Right lobe of liver (tissue), 6 donors: ENCODE results near the gene FAM25G. TPM values are rescaled to one million over a fixed set of nuclear protein-coding genes. Genes with fewer than 3 reads are reported as not detected.
A peak's percentile ranks its signal among the peaks of the same experiment; 100 is the strongest.

Experiments
- ATAC-seq, 4 donors: fragments of 200-7000 bp; cut with Tn5 transposase; one replicate each; pipeline ENCODE4 v1.9.1; 2020; ENCODE audit warnings: mild to moderate bottlenecking in 4 of 4, moderate library complexity in 4 of 4
- DNase-seq, 3 donors: peaks; one replicate each; pipeline ENCODE4 v3.0.0-alpha.2; 2020
- H3K27ac ChIP-seq, 3 donors: fragments of 200-600 bp; one replicate each; pipeline ENCODE4 v1.8.0; 2022
- H3K27me3 ChIP-seq, 2 donors: fragments of 200-600 bp; one replicate each; pipeline ENCODE4 v1.8.0; 2022
- H3K36me3 ChIP-seq, 4 donors: fragments of 200-600 bp; sonication (generic) in 1 of 4; one replicate each; pipeline versions ENCODE4 v1.5.1 to v1.8.0; 2017 to 2022; ENCODE audit warnings: control low read depth in 1 of 4
- H3K4me1 ChIP-seq, 4 donors: fragments of 200-600 bp; sonication (generic) in 1 of 4; one replicate each; pipeline versions ENCODE4 v1.5.1 to v1.8.0; 2017 to 2022; ENCODE audit warnings: control low read depth in 1 of 4
- H3K4me3 ChIP-seq, 3 donors: fragments of 200-600 bp; one replicate each; pipeline ENCODE4 v1.8.0; 2022
- H3K9me3 ChIP-seq, 4 donors: fragments of 200-600 bp; sonication (generic) in 1 of 4; one replicate each; pipeline versions ENCODE4 v1.5.1 to v1.8.0; 2017 to 2022; ENCODE audit warnings: control low read depth in 1 of 4
- POLR2A ChIP-seq: fragments of 450-650 bp; IDR thresholded peaks from one replicate; pipeline ENCODE4 v1.6.1; 2017; ENCODE audit warnings: antibody characterized with exemption, mild to moderate bottlenecking
- WGBS: methylation state at CpG from one replicate; pipeline ENCODE4 v1.1.6; 2018; ENCODE audit warnings: low coverage, low lambda C conversion rate; ENCODE audit not compliant: insufficient coverage; ENCODE audit errors: missing lambda C conversion rate; 5-methylcytosine and 5-hydroxymethylcytosine counted together
- intact Hi-C, 2 donors: fragments of 100-400 bp; cut with DNase I; formaldehyde crosslinking; loops; one replicate each; pipeline versions ENCODE4 v1.11.2 to v1.14.1; 2022
- total RNA-seq, 6 experiments: library from RNA; depleted of rRNA in 2 of 6; stranded (reverse); fragments of >200 nt in 2 of 6; fragmentation: NEBNext Ultra II Directional in 3 of 6; extraction: Animal tissue kit (Norgen Biotek cat#: 25700) in 3 of 6; gene quantifications; one replicate each; pipeline versions ENCODE4 v1.1.0 to v1.2.4, GENCODE V29; 2016 to 2023
- TF ChIP-seq, protein P1 (sequence below), 4 donors: fragments of 200-600 bp in 3 of 4; fragments of 450-650 bp in 1 of 4; IDR thresholded peaks; one replicate each; pipeline versions ENCODE4 v1.5.1 to v1.8.0; 2016 to 2022; ENCODE audit warnings: antibody characterized with exemption in 4 of 4, mild to moderate bottlenecking in 2 of 4
- donor health status: DM: no; HTN: yes; CAD: no.
- donor health status: DM: no; HTN: no; CAD: no.
- donor health status: DM: no; HTN: no; CAD: no.
- donor health status: DM: no; HTN: yes; CAD: no.
- donor health status: DM: no; HTN: yes; CAD: no.

The FAM25G gene
- total RNA-seq, 6 experiments from 2014 or later, result not detected

DNA sequence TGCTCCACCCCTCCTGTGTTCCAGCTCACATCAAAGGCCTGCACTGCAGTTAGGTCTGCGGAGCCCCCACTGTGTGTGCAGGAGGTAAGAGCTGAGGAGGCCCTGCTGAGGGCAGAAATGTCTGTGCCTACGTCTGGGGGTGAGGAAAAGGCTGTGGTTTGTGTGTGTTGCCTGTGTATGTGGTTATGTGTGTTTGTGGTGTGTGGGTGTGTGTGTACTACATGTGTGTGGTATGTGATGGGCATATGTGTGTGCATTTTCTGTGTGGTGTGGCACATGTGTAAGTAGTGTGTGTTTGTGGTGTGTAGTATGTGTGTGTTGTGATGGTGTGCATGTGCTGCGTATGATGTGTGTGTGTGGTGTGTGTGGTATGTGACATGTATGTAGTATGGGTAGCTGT lies 43.8 kb downstream of the FAM25G start:
- intact Hi-C loops, result no loop called here
- H3K4me1 ChIP-seq, result no peaks in the 10 kb centered on the region
- no peak overlapping the region for H3K27ac ChIP-seq
- no peak for ATAC-seq
- no peaks in the 10 kb centered on the region for H3K9me3 ChIP-seq
- H3K27me3 ChIP-seq, result no peaks in the 10 kb centered on the region
- H3K36me3 ChIP-seq, result no peaks in the 10 kb centered on the region
- no peak overlapping the region for H3K4me3 ChIP-seq
- TF ChIP-seq, protein P1, sequence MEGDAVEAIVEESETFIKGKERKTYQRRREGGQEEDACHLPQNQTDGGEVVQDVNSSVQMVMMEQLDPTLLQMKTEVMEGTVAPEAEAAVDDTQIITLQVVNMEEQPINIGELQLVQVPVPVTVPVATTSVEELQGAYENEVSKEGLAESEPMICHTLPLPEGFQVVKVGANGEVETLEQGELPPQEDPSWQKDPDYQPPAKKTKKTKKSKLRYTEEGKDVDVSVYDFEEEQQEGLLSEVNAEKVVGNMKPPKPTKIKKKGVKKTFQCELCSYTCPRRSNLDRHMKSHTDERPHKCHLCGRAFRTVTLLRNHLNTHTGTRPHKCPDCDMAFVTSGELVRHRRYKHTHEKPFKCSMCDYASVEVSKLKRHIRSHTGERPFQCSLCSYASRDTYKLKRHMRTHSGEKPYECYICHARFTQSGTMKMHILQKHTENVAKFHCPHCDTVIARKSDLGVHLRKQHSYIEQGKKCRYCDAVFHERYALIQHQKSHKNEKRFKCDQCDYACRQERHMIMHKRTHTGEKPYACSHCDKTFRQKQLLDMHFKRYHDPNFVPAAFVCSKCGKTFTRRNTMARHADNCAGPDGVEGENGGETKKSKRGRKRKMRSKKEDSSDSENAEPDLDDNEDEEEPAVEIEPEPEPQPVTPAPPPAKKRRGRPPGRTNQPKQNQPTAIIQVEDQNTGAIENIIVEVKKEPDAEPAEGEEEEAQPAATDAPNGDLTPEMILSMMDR (IDR thresholded peaks at IDR 0.05), result no peak
- TF ChIP-seq POLR2A, result no peak
- DNase-seq, result no peak
- 50% methylated on average over 1 of the region's 3 CpGs for WGBS

DNA sequence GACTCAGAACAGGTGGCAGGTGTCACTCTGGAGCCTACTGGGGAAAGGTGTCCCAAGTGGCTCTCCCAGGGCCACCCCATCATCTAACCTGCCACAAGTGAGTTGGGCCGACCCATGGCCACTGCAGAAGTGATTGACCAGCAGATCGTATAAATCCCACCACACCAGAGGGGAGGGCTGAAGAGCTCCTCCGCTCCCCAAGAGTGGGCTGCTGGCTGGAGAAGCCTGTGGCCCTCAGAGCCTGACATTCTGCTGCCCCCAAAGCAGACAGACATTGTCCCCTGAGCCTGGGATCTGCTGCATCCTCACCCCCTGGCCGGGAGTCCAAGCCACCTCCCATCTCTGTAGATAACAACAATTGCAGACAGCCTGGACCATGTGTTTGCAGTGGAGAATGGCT lies 44.3 kb downstream of the FAM25G start:
- no CpG with 5 or more reads among the region's 4 CpGs for WGBS

DNA sequence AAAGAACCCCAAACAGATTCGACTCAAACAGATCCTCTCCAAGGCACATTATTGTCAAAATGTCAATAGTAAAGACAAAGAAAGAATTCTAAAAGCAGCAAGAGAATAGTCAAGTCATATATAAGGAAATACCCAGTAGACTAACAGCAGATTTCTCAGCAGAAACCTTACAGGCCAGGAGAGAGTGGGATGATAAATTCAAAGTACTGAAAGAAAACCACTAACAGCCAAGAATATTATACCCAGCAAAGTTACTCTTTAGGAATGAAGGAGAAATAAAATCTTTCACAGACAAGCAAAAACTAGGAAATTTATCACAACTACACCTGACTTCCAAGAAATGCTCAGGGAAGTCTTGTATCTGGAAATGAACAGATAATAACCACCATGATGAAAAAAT lies 45.8 kb downstream of the FAM25G start:
- H3K36me3 ChIP-seq, result no peaks in the 10 kb centered on the region
- H3K9me3 ChIP-seq, result no peaks in the 10 kb centered on the region
- no peak for TF ChIP-seq POLR2A
- intact Hi-C loops, result no loop called here
- H3K4me3 ChIP-seq, result no peak overlapping the region
- no peak overlapping the region for H3K27ac ChIP-seq
- H3K4me1 ChIP-seq, result no peaks in the 10 kb centered on the region
- DNase-seq (no peak), ATAC-seq (no peak)
- H3K27me3 ChIP-seq, result no peaks in the 10 kb centered on the region
- WGBS, result 50% methylated on average over 1 of the region's 1 CpG

More for the DNA sequence above, 44.3 kb downstream of the FAM25G start:
- Histone ChIP-seq H3K4me1 (no peaks in the 10 kb centered on the region), H3K36me3 (no peaks in the 10 kb centered on the region), H3K27me3 (no peaks in the 10 kb centered on the region), H3K27ac (no peak overlapping the region), H3K4me3 (no peak overlapping the region), H3K9me3 (no peaks in the 10 kb centered on the region)
- no peak for ATAC-seq
- TF ChIP-seq POLR2A, result no peak
- TF ChIP-seq, protein P1 (IDR thresholded peaks at IDR 0.05), result no peak
- intact Hi-C loops, result no loop called here
- DNase-seq, result no peak

DNA sequence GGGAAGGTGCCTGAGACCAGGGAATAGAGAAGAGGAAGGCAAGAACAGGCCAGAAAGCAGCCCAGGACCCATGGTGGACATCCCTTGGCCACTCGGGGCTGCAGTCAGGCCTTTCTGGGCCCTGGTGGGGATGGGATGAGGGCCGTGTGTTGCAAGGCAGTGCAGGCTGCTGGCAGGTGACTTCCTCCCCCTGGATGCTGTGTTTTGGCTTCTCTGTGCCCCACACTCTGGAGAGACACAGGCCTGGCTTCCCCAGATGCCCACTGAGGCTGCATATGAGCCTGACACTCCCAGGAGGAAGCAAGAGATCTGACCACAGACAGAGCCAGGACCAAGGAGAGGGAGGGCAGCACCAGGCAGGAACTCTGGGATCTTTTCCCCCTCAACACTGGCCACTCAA lies 47.5 kb downstream of the FAM25G start:
- Histone ChIP-seq H3K4me1 (no peaks in the 10 kb centered on the region), H3K36me3 (no peaks in the 10 kb centered on the region), H3K27ac (no peak overlapping the region), H3K9me3 (no peaks in the 10 kb centered on the region), H3K27me3 (no peaks in the 10 kb centered on the region), H3K4me3 (no peak overlapping the region)
- ATAC-seq (peak in 1 of 4 donors; percentile 16), DNase-seq (no peak)
- WGBS, result 77% methylated on average over 2 of the region's 2 CpGs
- TF ChIP-seq, protein P1 (IDR thresholded peaks at IDR 0.05), result no peak
- no peak for TF ChIP-seq POLR2A
- intact Hi-C loops, result no loop called here

DNA sequence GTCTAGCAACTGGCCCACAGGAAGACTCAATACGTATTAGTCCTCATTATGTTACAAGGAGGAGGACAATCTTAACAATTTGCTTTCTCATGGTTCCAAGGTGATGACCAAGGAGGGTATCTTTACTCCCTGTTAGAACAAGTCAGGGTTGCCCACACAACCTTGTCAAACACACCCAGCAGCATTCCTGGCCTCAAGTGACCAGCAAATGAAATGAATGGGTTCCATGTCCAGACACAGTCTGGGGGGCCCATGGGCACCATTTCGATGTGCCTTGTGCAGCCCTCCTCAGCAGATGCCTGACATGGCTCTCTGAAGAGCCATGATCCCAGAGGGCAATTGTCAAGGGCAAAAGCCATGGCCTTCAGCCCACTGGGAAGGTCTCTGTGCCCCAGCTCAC lies 48.4 kb downstream of the FAM25G start:
- ATAC-seq (no peak), DNase-seq (no peak)
- no peak overlapping the region for H3K4me3 ChIP-seq
- intact Hi-C loops, result no loop called here
- TF ChIP-seq POLR2A, result no peak
- TF ChIP-seq, protein P1 (IDR thresholded peaks at IDR 0.05), result no peak
- no peaks in the 10 kb centered on the region for H3K36me3 ChIP-seq
- no peaks in the 10 kb centered on the region for H3K4me1 ChIP-seq
- WGBS, result 80% methylated on average over 1 of the region's 2 CpGs
- no peaks in the 10 kb centered on the region for H3K9me3 ChIP-seq
- H3K27ac ChIP-seq, result no peak overlapping the region
- H3K27me3 ChIP-seq, result no peaks in the 10 kb centered on the region
